Measurements from ENCODE around the gene PDE7B. TPM values are rescaled to one million over a fixed set of nuclear protein-coding genes. Genes with fewer than 3 reads are reported as not detected.

PDE7B gene
- total and polyA plus RNA-seq, 9 of the 15 experiments (the other 6 are each of a cell fraction or from before 2014, with no cell fraction given) = 0.01 TPM; not detected in 8

GRCh38 chr6:136125585-136125984 is 274.1 kb downstream of the PDE7B start (continued):
- TF ChIP-seq ZNF277 (CRISPR knock-in tag; IDR thresholded peaks at IDR 0.05; ENCODE audit: borderline replicate concordance) (no peak), ZBTB26 (CRISPR knock-in tag; IDR thresholded peaks at IDR 0.05) (no peak), U2AF2 (optimal IDR thresholded peaks at IDR 0.05; ENCODE audit: low read depth, low read length) (no peak), TOE1 (IDR thresholded peaks at IDR 0.05; ENCODE audit: borderline replicate concordance) (no peak), TOE1 (CRISPR knock-in tag; IDR thresholded peaks at IDR 0.05; ENCODE audit: borderline replicate concordance, low read depth) (no peak), ZBTB43 (CRISPR knock-in tag; IDR thresholded peaks at IDR 0.05) (no peak), ESRRB (CRISPR knock-in tag; IDR thresholded peaks at IDR 0.05; ENCODE audit: borderline replicate concordance) (no peak), SMAD4 (CRISPR knock-in tag; conservative IDR thresholded peaks at IDR 0.05) (no peak), BRCA1 (IDR thresholded peaks at IDR 0.05) (no peak), BRCA1 (CRISPR knock-in tag; IDR thresholded peaks at IDR 0.05) (no peak), NFATC3 (IDR thresholded peaks at IDR 0.05) (no peak), ATF2 (CRISPR knock-in tag; IDR thresholded peaks at IDR 0.05) (no peak)
